ENCODE data around the gene KCNQ1. TPM values are rescaled to one million over a fixed set of nuclear protein-coding genes. Genes with fewer than 3 reads are reported as not detected.

The KCNQ1 gene
- polyA plus RNA-seq, 1 experiment: not detected

GRCh38 chr11:2831781-2832532 lies 387.1 kb downstream of the KCNQ1 start:
- H3K27ac ChIP-seq (ENCODE audit: low read depth, low read length): no peak overlapping the region
- peaks cover 24% of the 10 kb centered on the region for H3K27me3 ChIP-seq (ENCODE audit: control insufficient read depth, insufficient read depth, low read length)
- H3K4me3 ChIP-seq (ENCODE audit: low read depth, low read length): no peak overlapping the region
- ChIA-PET POLR2A (no interaction called here), CTCF (no interaction called here)
- no peak for DNase-seq (ENCODE audit: low read depth, low spot score)
- H3K9me3 ChIP-seq (ENCODE audit: control insufficient read depth, insufficient read depth, low read length): peaks cover 15% of the 10 kb centered on the region
- TF ChIP-seq CTCF (IDR thresholded peaks at IDR 0.05; ENCODE audit: low read depth, low read length): no peak

GRCh38 chr11:2832533-2833020 lies 387.8 kb downstream of the KCNQ1 start:
- Histone ChIP-seq H3K27me3 (ENCODE audit: control insufficient read depth, insufficient read depth, low read length) (peaks cover 29% of the 10 kb centered on the region), H3K9me3 (ENCODE audit: control insufficient read depth, insufficient read depth, low read length) (peaks cover 15% of the 10 kb centered on the region), H3K27ac (ENCODE audit: low read depth, low read length) (no peak overlapping the region), H3K4me3 (ENCODE audit: low read depth, low read length) (no peak overlapping the region)
- CTCF ChIA-PET: no interaction called here
- no peak for TF ChIP-seq CTCF (IDR thresholded peaks at IDR 0.05; ENCODE audit: low read depth, low read length)
- DNase-seq (ENCODE audit: low read depth, low spot score): no peak
- POLR2A ChIA-PET: no interaction called here

- Histone ChIP-seq H3K4me3 (ENCODE audit: low read depth, low read length) (no peak overlapping the region), H3K27ac (ENCODE audit: low read depth, low read length) (no peak overlapping the region), H3K9me3 (ENCODE audit: control insufficient read depth, insufficient read depth, low read length) (peaks cover 15% of the 10 kb centered on the region), H3K27me3 (ENCODE audit: control insufficient read depth, insufficient read depth, low read length) (peaks cover 35% of the 10 kb centered on the region)
- TF ChIP-seq CTCF (IDR thresholded peaks at IDR 0.05; ENCODE audit: low read depth, low read length): no peak
- DNase-seq (ENCODE audit: low read depth, low spot score): no peak
- POLR2A ChIA-PET: no interaction called here
- CTCF ChIA-PET: no interaction called here
Measured at GRCh38 chr11:2833051-2833715, 388.4 kb downstream of the KCNQ1 start.

DNA sequence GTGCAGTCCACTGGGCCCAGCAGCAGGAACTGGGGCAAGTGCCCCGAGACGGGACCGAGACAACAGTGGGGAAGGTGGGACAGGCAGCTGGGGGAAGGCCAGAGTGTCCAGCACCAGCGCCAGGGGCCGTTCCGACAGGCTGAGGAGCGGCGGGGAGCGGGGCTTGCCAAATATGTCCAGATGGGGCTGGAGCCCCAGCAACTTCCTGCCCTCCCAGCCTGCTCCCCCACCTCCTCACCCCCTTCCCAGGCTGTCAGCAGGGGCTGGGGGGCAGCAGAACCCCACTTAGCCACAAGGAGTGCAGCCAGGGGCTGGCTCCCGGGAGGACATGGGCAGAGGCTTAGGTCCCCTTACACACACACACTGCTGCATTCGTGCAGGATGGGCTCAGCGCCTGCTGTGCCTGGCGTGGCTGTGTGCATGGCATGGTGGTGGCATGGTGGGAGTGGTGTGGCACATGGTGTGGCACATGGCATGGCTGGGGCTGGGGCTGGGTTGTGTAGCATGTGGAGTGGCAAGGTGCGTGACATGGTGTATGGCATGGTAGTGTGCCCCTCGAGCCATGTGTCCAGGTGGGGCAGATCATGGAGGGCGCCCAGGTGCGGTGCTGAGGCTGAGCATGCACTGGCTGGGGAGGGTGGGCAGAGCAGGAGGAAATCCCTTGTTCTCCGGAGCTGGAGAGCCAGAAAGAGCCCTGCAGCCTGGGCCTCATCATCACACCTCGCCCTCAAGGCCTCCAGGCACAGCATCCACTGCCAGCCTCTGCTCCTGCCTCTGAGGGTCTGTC lies 389.1 kb downstream of the KCNQ1 start:
- no peak for TF ChIP-seq CTCF (IDR thresholded peaks at IDR 0.05; ENCODE audit: low read depth, low read length)
- CTCF ChIA-PET: interaction anchor here (0.5 kb wide), 1 partner anchor 59 kb away, joined by 4 read pairs; no protein-coding TSS in a partner anchor

More for the DNA sequence above, 389.1 kb downstream of the KCNQ1 start:
- peaks cover 39% of the 10 kb centered on the region for H3K27me3 ChIP-seq (ENCODE audit: control insufficient read depth, insufficient read depth, low read length)
- DNase-seq (ENCODE audit: low read depth, low spot score): no peak
- H3K4me3 ChIP-seq (ENCODE audit: low read depth, low read length): no peak overlapping the region
- POLR2A ChIA-PET: no interaction called here
- peaks cover 15% of the 10 kb centered on the region for H3K9me3 ChIP-seq (ENCODE audit: control insufficient read depth, insufficient read depth, low read length)
- H3K27ac ChIP-seq (ENCODE audit: low read depth, low read length): no peak overlapping the region

All from AG04450 (cell line).